ENCODE results near the gene DYDC2.

The DYDC2 gene

GRCh38 chr10:80373502-80373901 lies 16.9 kb downstream of the DYDC2 start:
- no peak for DNase-seq

GRCh38 chr10:80379701-80380100 lies 23.1 kb downstream of the DYDC2 start:
- DNase-seq = no peak

GRCh38 chr10:80380185-80380584 lies 23.6 kb downstream of the DYDC2 start:
- no peak for DNase-seq

- peak; percentile 10 for DNase-seq
Measured at GRCh38 chr10:80382989-80383388, 26.4 kb downstream of the DYDC2 start.

- DNase-seq = no peak
Measured at GRCh38 chr10:80390740-80391139, 34.2 kb downstream of the DYDC2 start.

- DNase-seq = no peak
Measured at GRCh38 chr10:80392250-80392649, 35.7 kb downstream of the DYDC2 start.

GRCh38 chr10:80394358-80394916 lies 37.9 kb downstream of the DYDC2 start:
- DNase-seq = no peak

GRCh38 chr10:80397014-80397413 lies 40.4 kb downstream of the DYDC2 start:
- no peak for DNase-seq

- no peak for DNase-seq
Measured at GRCh38 chr10:80400136-80400804, 43.7 kb downstream of the DYDC2 start.

GRCh38 chr10:80405035-80405434 lies 48.5 kb downstream of the DYDC2 start:
- no peak for DNase-seq

- DNase-seq = no peak
Measured at GRCh38 chr10:80405626-80406025, 49.0 kb downstream of the DYDC2 start.

- DNase-seq = no peak
Measured at GRCh38 chr10:80406204-80406603, 49.6 kb downstream of the DYDC2 start.

- peak; percentile 47 for DNase-seq
Measured at GRCh38 chr10:80407812-80408241, 51.2 kb downstream of the DYDC2 start.

GRCh38 chr10:80408242-80409101 lies 51.9 kb downstream of the DYDC2 start, which contains the start of gene PRXL2A:
PRXL2A (plus strand) TSS chr10:80408551; CDS start chr10:80420468, 11,917 bp downstream.
- DNase-seq = peak; percentile 58

- no peak for DNase-seq
Measured at GRCh38 chr10:80409121-80409520, 52.5 kb downstream of the DYDC2 start.

- DNase-seq = no peak
Measured at GRCh38 chr10:80410122-80410521, 53.5 kb downstream of the DYDC2 start.

- DNase-seq = no peak
Measured at GRCh38 chr10:80410578-80411145, 54.1 kb downstream of the DYDC2 start.

- no peak for DNase-seq
Measured at GRCh38 chr10:80411267-80411668, 54.7 kb downstream of the DYDC2 start.

- DNase-seq = no peak
Measured at GRCh38 chr10:80411681-80412220, 55.2 kb downstream of the DYDC2 start.

GRCh38 chr10:80412486-80412885 lies 55.9 kb downstream of the DYDC2 start:
- DNase-seq = no peak

GRCh38 chr10:80413271-80413996 lies 56.9 kb downstream of the DYDC2 start:
- no peak for DNase-seq

- peak; percentile 3 for DNase-seq
Measured at GRCh38 chr10:80414142-80414895, 57.7 kb downstream of the DYDC2 start.
